ENCODE results near the gene AVL9. TPM values are rescaled to one million over a fixed set of nuclear protein-coding genes. Genes with fewer than 3 reads are reported as not detected.

The AVL9 gene
- total and polyA plus RNA-seq, 2 of the 13 experiments (the other 11 are each of a cell fraction or from before 2014, with no cell fraction given), result 29.9 to 48.0 TPM

DNA sequence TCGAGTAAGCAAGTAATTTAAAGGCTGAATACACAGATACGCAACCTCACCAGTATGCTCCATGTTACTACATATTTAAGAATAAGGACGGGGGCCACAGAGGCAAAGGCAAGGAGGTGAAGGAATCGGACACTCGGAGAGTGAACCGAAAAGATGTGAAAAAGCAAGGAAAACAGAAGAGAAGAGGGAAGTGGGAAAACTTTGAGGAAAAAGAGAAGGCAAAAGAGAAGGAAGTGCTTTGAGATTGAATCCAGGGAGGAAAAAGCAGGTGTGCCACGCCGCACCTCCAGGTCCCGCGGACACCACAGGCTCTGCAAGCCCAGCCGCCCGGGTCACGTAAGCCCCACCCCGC, 367 bp upstream of the AVL9 start (continued):
- TF ChIP-seq ZNF546 (CRISPR knock-in tag; conservative IDR thresholded peaks at IDR 0.05) (0 out of 2 replicates have a peak, but pooled peaks have one; percentile 9), CREB1 (IDR thresholded peaks at IDR 0.05) (no peak), CREB1 (CRISPR knock-in tag; IDR thresholded peaks at IDR 0.05) (no peak), ZNF567 (CRISPR knock-in tag; IDR thresholded peaks at IDR 0.05; ENCODE audit: borderline replicate concordance) (no peak), AGO2 (optimal IDR thresholded peaks at IDR 0.05; ENCODE audit: low read depth, low read length) (no peak), RBM39 (IDR thresholded peaks at IDR 0.05; ENCODE audit: low read depth, low read length, poor library complexity, severe bottlenecking) (no peak), ZNF333 (CRISPR knock-in tag; IDR thresholded peaks at IDR 0.05; ENCODE audit: borderline replicate concordance) (no peak), AHR (CRISPR knock-in tag; IDR thresholded peaks at IDR 0.05) (no peak), ASH2L (IDR thresholded peaks at IDR 0.05; ENCODE audit: insufficient read length, low read depth, low read length) (peak; percentile 56), ZNF329 (CRISPR knock-in tag; IDR thresholded peaks at IDR 0.05; ENCODE audit: low read depth) (no peak), MED1 (CRISPR knock-in tag; IDR thresholded peaks at IDR 0.05) (no peak), MBNL3 (CRISPR knock-in tag; conservative IDR thresholded peaks at IDR 0.05) (no peak)
- TF ChIP-seq, protein P1, sequence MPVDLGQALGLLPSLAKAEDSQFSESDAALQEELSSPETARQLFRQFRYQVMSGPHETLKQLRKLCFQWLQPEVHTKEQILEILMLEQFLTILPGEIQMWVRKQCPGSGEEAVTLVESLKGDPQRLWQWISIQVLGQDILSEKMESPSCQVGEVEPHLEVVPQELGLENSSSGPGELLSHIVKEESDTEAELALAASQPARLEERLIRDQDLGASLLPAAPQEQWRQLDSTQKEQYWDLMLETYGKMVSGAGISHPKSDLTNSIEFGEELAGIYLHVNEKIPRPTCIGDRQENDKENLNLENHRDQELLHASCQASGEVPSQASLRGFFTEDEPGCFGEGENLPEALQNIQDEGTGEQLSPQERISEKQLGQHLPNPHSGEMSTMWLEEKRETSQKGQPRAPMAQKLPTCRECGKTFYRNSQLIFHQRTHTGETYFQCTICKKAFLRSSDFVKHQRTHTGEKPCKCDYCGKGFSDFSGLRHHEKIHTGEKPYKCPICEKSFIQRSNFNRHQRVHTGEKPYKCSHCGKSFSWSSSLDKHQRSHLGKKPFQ (CRISPR knock-in tag; IDR thresholded peaks at IDR 0.05; ENCODE audit: insufficient replicate concordance), result peak; percentile 4
- TF ChIP-seq, protein P2, sequence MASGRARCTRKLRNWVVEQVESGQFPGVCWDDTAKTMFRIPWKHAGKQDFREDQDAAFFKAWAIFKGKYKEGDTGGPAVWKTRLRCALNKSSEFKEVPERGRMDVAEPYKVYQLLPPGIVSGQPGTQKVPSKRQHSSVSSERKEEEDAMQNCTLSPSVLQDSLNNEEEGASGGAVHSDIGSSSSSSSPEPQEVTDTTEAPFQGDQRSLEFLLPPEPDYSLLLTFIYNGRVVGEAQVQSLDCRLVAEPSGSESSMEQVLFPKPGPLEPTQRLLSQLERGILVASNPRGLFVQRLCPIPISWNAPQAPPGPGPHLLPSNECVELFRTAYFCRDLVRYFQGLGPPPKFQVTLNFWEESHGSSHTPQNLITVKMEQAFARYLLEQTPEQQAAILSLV (CRISPR knock-in tag; IDR thresholded peaks at IDR 0.05; ENCODE audit: borderline replicate concordance), result no peak
- TF ChIP-seq, protein P3, sequence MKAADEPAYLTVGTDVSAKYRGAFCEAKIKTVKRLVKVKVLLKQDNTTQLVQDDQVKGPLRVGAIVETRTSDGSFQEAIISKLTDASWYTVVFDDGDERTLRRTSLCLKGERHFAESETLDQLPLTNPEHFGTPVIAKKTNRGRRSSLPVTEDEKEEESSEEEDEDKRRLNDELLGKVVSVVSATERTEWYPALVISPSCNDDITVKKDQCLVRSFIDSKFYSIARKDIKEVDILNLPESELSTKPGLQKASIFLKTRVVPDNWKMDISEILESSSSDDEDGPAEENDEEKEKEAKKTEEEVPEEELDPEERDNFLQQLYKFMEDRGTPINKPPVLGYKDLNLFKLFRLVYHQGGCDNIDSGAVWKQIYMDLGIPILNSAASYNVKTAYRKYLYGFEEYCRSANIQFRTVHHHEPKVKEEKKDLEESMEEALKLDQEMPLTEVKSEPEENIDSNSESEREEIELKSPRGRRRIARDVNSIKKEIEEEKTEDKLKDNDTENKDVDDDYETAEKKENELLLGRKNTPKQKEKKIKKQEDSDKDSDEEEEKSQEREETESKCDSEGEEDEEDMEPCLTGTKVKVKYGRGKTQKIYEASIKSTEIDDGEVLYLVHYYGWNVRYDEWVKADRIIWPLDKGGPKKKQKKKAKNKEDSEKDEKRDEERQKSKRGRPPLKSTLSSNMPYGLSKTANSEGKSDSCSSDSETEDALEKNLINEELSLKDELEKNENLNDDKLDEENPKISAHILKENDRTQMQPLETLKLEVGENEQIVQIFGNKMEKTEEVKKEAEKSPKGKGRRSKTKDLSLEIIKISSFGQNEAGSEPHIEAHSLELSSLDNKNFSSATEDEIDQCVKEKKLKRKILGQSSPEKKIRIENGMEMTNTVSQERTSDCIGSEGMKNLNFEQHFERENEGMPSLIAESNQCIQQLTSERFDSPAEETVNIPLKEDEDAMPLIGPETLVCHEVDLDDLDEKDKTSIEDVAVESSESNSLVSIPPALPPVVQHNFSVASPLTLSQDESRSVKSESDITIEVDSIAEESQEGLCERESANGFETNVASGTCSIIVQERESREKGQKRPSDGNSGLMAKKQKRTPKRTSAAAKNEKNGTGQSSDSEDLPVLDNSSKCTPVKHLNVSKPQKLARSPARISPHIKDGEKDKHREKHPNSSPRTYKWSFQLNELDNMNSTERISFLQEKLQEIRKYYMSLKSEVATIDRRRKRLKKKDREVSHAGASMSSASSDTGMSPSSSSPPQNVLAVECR (CRISPR knock-in tag; IDR thresholded peaks at IDR 0.05; ENCODE audit: borderline replicate concordance), result no peak
- TF ChIP-seq, protein P4, sequence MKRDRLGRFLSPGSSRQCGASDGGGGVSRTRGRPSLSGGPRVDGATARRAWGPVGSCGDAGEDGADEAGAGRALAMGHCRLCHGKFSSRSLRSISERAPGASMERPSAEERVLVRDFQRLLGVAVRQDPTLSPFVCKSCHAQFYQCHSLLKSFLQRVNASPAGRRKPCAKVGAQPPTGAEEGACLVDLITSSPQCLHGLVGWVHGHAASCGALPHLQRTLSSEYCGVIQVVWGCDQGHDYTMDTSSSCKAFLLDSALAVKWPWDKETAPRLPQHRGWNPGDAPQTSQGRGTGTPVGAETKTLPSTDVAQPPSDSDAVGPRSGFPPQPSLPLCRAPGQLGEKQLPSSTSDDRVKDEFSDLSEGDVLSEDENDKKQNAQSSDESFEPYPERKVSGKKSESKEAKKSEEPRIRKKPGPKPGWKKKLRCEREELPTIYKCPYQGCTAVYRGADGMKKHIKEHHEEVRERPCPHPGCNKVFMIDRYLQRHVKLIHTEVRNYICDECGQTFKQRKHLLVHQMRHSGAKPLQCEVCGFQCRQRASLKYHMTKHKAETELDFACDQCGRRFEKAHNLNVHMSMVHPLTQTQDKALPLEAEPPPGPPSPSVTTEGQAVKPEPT (CRISPR knock-in tag; IDR thresholded peaks at IDR 0.05; ENCODE audit: low read depth), result no peak

Data from HepG2 (cell line).